Thoracic aorta (tissue), 2 donors: ENCODE measurements around the gene RTKN2. TPM values are rescaled to one million over a fixed set of nuclear protein-coding genes. Genes with fewer than 3 reads are reported as not detected.

Source experiments
- ATAC-seq: fragments of 150-250 bp; one replicate; pipeline ENCODE4 v1.8.0; 2017; ENCODE audit warnings: low read depth; ENCODE audit not compliant: insufficient number of reproducible peaks, low FRiP score
- DNase-seq: peaks from one replicate; pipeline ENCODE4 v3.0.0-alpha.2; 2020; ENCODE audit warnings: low spot score
- H3K27ac ChIP-seq, 2 donors: fragments of 200-600 bp; sonication (generic); 1 replicate in 1 of 2; 2 replicates in 1 of 2; pipeline ENCODE4 v1.5.1; 2016; ENCODE audit warnings: mild to moderate bottlenecking in 2 of 2, moderate library complexity in 2 of 2
- H3K27me3 ChIP-seq: fragments of 200-600 bp; sonication (generic); replicated peaks from 2 replicates; pipeline ENCODE4 v1.6.0; 2016; ENCODE audit warnings: mild to moderate bottlenecking; ENCODE audit not compliant: insufficient read depth
- H3K36me3 ChIP-seq: fragments of 200-600 bp; sonication (generic); one replicate; pipeline ENCODE4 v1.5.1; 2016
- H3K4me1 ChIP-seq, 2 donors: fragments of 200-600 bp; sonication (generic); 1 replicate in 1 of 2; 2 replicates in 1 of 2; pipeline versions ENCODE4 v1.5.1 to v1.6.0; 2016; ENCODE audit warnings: low read depth in 2 of 2, mild to moderate bottlenecking in 1 of 2; ENCODE audit not compliant: control insufficient read depth in 1 of 2
- H3K4me3 ChIP-seq: fragments of 200-600 bp; sonication (generic); 2 replicates; pipeline ENCODE4 v1.5.1; 2016; ENCODE audit warnings: mild to moderate bottlenecking
- H3K9me3 ChIP-seq: fragments of 200-600 bp; sonication (generic); 2 replicates; pipeline ENCODE4 v1.5.1; 2016
- CTCF ChIP-seq: fragments of 200-600 bp; sonication (generic); IDR thresholded peaks from one replicate; pipeline ENCODE4 v1.5.1; 2019; ENCODE audit warnings: antibody characterized with exemption
- total RNA-seq, 2 donors: library from RNA; depleted of rRNA; stranded (reverse); fragments of >200 nt; gene quantifications; one replicate each; pipeline versions ENCODE4 v1.1.0 to v1.2.3, GENCODE V29; 2016

Gene RTKN2
- total RNA-seq, 2 donors from 2014 or later: not detected

GRCh38 chr10:62153191-62153590 is 115.5 kb downstream of the RTKN2 start:
- Histone ChIP-seq H3K4me1 (no peaks in the 10 kb centered on the region), H3K27me3 (no peaks in the 10 kb centered on the region), H3K9me3 (no peaks in the 10 kb centered on the region), H3K4me3 (no peak overlapping the region), H3K27ac (no peak overlapping the region), H3K36me3 (no peaks in the 10 kb centered on the region)
- no peak for DNase-seq
- no peak for TF ChIP-seq CTCF
- ATAC-seq: no peak

- no peak for TF ChIP-seq CTCF
- Histone ChIP-seq H3K27ac (no peak overlapping the region), H3K36me3 (no peaks in the 10 kb centered on the region), H3K27me3 (no peaks in the 10 kb centered on the region), H3K4me1 (no peaks in the 10 kb centered on the region), H3K4me3 (no peak overlapping the region), H3K9me3 (no peaks in the 10 kb centered on the region)
- no peak for DNase-seq
- ATAC-seq: no peak
These were observed 119.0 kb downstream of the RTKN2 start for GRCh38 chr10:62149621-62150020.

- no peak for TF ChIP-seq CTCF
- Histone ChIP-seq H3K36me3 (no peaks in the 10 kb centered on the region), H3K27ac (no peak overlapping the region), H3K4me1 (no peaks in the 10 kb centered on the region), H3K9me3 (no peaks in the 10 kb centered on the region), H3K27me3 (no peaks in the 10 kb centered on the region), H3K4me3 (no peak overlapping the region)
- ATAC-seq (no peak), DNase-seq (no peak)
These were observed 120.5 kb downstream of the RTKN2 start for GRCh38 chr10:62148155-62148554.

GRCh38 chr10:62147425-62147824 is 121.2 kb downstream of the RTKN2 start:
- Histone ChIP-seq H3K9me3 (no peaks in the 10 kb centered on the region), H3K4me3 (no peak overlapping the region), H3K4me1 (no peaks in the 10 kb centered on the region), H3K27ac (no peak overlapping the region), H3K27me3 (no peaks in the 10 kb centered on the region), H3K36me3 (no peaks in the 10 kb centered on the region)
- TF ChIP-seq CTCF: no peak
- ATAC-seq: no peak
- no peak for DNase-seq

GRCh38 chr10:62136931-62137330 is 131.7 kb downstream of the RTKN2 start:
- Histone ChIP-seq H3K4me3 (no peak overlapping the region), H3K27ac (no peak overlapping the region), H3K9me3 (no peaks in the 10 kb centered on the region), H3K27me3 (no peaks in the 10 kb centered on the region), H3K36me3 (no peaks in the 10 kb centered on the region), H3K4me1 (no peaks in the 10 kb centered on the region)
- DNase-seq (no peak), ATAC-seq (no peak)
- no peak for TF ChIP-seq CTCF
